ENCODE measurements around the gene HRNR. TPM values are rescaled to one million over a fixed set of nuclear protein-coding genes. Genes with fewer than 3 reads are reported as not detected.

Gene HRNR
- total RNA-seq = not detected in 2 replicates

DNA sequence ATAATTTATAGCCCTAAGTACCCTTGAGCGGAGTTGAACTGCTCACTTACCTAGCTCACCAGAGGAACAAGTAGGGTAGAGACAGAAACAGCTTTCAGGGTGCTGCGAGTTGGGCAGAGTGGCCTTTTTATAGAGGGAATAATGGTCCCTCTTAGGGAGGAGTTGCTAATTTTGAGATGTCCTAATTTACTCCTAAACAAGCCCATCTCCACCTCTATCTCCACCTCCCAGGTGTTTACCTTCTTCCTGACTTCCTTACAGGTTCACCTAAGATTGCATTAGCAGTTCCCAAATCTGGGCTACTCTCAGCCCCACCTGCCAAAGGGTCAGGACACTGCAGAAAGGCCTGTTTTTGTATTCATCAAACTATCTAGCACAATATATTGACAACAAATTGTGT lies at the start of gene HRNR:
TSS of gene HRNR (minus strand) at position 101 of the 400 bp plus-strand sequence. CDS start 940 bp downstream, outside the sequence.

Other genes with a start within 250 kb of the HRNR start
- 277 and 293 TPM in 2 replicates for gene S100A10, start 230.3 kb downstream of the HRNR start, total RNA-seq
- 524 TPM in 2 replicates for gene S100A11, start 187.2 kb downstream of the HRNR start, total RNA-seq
- not detected in 2 replicates for gene TCHHL1, start 135.1 kb downstream of the HRNR start, total RNA-seq
- not detected in 2 replicates for gene TCHH, start 108.7 kb downstream of the HRNR start, total RNA-seq
- not detected in 2 replicates for gene RPTN, start 65.0 kb downstream of the HRNR start, total RNA-seq
- not detected in 2 replicates for gene FLG, start 101.0 kb upstream of the HRNR start, total RNA-seq
- gene FLG2, start 135.8 kb upstream of the HRNR start, total RNA-seq = not detected in 2 replicates
- not detected in 2 replicates for gene CRNN, start 190.1 kb upstream of the HRNR start, total RNA-seq

Data from mammary microvascular endothelial cell (primary cell).